Stimulated activated CD4-positive, alpha-beta T cell treated with anti-CD3 and anti-CD28 coated beads, Interleukin-4, amount 100 ng/mL, for 24 hours (primary cell): ENCODE data around the gene NEAT1.
A peak's percentile ranks its signal among the peaks of the same experiment; 100 is the strongest.

Source experiments
- DNase-seq: peaks from one replicate; pipeline ENCODE4 v3.0.0-alpha.2; 2020

NEAT1 gene

DNA sequence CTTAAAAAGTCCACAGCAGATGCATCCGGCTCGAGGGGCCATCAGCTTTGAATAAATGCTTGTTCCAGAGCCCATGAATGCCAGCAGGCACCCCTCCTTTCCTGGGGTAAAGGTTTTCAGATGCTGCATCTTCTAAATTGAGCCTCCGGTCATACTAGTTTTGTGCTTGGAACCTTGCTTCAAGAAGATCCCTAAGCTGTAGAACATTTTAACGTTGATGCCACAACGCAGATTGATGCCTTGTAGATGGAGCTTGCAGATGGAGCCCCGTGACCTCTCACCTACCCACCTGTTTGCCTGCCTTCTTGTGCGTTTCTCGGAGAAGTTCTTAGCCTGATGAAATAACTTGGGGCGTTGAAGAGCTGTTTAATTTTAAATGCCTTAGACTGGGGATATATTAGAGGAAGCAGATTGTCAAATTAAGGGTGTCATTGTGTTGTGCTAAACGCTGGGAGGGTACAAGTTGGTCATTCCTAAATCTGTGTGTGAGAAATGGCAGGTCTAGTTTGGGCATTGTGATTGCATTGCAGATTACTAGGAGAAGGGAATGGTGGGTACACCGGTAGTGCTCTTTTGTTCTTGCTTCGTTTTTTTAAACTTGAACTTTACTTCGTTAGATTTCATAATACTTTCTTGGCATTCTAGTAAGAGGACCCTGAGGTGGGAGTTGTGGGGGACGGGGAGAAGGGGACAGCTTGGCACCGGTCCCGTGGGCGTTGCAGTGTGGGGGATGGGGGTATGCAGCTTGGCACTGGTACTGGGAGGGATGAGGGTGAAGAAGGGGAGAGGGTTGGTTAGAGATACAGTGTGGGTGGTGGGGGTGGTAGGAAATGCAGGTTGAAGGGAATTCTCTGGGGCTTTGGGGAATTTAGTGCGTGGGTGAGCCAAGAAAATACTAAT lies 1.9 kb downstream of the NEAT1 start:
- DNase-seq, result peak; percentile 81

GRCh38 chr11:65425105-65425970 lies 2.7 kb downstream of the NEAT1 start:
- DNase-seq, result peak; percentile 90

GRCh38 chr11:65425971-65426838 lies 3.6 kb downstream of the NEAT1 start:
- peak; percentile 50 for DNase-seq

DNA sequence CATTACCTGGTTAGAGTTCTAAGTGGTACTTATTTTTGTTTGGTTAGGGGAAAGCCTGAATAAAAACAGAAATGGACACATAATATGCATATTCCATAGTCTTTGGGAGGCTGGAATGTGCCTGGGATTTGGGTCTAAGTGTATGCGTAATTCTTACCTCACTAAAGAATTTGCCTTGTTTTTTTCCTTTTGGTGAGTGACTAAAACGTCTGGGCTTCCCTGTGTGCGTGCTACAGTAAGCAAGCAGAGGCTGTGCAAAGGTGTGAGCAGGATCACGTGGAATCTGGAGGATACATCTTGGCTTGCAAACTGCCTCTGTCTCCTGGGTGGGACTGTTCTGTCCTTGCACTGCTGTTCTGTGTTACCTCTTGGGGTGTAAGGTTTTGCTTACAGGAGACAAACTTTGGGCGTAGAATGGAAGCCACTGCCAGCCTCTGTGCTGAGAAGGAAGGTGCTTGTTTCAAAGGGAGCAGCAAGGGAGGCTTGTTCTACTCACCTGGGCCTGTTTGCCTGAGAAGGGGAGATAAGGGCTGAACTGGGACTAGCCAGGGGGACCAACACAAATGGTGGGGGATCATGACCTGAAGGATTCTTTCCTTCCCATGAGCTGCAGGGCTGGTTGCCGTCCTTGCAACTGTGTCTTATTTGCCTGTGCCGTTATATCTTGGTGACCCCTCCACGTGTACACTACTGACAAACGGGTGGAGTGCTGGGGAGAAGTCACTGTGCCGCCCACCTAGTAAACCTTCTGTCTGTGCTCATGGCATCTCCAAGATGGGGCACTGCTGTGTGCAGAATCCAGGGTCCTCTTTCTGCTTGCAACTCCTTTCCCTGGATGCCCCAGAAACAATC lies 4.5 kb downstream of the NEAT1 start:
- DNase-seq, result peak; percentile 50

DNA sequence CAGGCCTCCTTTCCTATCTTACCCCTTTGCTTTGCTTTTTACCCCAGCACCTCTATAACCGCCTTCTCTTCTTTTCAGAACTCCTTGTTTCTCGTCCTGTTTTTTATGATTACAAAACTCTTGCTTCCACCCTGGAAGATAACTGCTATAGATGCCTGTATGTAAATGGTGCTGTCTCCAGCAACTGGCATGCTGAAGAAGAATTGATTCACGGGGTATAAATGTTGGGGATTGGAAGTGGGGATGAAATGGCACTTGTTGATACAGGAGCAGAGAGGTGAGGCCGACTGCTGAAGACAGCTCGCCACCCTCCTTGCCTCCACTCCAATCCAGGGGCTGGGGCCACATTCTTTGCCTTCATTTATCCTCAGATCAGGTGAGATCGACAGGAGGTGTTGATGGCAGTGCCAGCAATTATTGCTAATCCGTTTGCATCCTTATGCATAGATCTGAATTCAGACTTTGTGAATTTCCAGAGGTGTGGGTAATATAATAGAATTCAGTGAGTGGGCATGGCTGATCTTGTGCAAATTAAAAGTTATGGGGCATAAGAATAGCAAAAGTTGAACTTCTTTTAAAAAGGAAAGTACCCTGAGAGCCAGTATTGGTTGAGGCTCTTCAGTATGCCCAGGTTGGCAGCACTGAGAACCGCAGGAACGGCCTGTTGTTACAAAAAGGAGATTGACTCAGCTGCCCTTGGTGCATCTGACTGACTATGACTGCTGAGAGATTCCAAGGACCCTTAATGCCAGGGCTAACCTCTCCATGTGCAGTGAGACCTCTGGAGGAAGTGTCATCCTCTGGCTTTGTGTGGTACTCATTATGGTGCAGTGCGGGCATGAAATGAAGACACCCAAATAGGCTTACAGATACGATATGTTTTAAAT lies 5.3 kb downstream of the NEAT1 start:
- peak; percentile 57 for DNase-seq

- no peak for DNase-seq
These were observed 6.0 kb downstream of the NEAT1 start for GRCh38 chr11:65428578-65429067.

GRCh38 chr11:65429068-65429681 lies 6.6 kb downstream of the NEAT1 start:
- no peak for DNase-seq

- peak; percentile 46 for DNase-seq
These were observed 7.3 kb downstream of the NEAT1 start for GRCh38 chr11:65429724-65430405.

DNA sequence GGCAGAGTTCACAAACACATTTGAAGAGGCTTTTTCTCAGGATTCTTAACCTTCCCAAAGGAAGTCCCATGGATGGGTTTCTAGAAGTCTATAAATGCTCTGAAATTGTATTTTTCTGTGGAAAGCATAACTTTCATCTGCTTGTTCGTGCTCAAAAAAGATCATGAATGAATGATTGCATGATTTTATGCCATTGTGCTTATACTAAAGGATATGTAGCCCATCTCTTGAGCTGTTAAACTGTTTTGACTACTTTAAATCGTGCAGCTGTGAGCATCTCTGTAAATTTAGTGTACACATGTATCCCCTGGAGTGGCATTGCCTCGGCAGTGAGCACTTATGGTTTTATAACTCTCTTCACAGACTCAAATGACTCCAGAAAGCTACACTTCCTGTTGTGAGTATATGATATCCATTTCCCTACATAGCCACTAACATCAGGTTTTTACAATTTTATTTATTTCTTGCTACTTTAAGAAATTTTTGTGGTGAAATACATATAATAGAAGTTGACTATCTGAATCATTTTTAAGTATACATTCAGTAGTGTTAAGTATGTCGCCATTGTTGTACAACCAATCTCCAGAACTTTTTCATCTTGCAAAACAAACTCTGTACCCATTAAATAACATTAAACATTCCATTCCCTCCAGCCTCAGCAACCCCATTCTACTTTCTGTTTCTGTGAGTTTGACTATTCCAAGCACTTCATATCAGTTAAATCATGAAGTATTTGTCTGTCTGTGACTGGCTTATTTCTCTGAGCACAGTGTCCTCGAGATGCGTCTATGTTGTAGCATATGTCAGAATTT lies 8.0 kb downstream of the NEAT1 start:
- DNase-seq, result no peak

- DNase-seq, result no peak
These were observed 9.0 kb downstream of the NEAT1 start for GRCh38 chr11:65431451-65432099.

GRCh38 chr11:65432100-65432650 lies 9.6 kb downstream of the NEAT1 start:
- no peak for DNase-seq

- DNase-seq, result no peak
These were observed 10.3 kb downstream of the NEAT1 start for GRCh38 chr11:65432686-65433582.

GRCh38 chr11:65433657-65434056 lies 11.1 kb downstream of the NEAT1 start:
- DNase-seq, result no peak

- DNase-seq, result no peak
These were observed 11.6 kb downstream of the NEAT1 start for GRCh38 chr11:65434057-65434666.

- DNase-seq, result no peak
These were observed 12.2 kb downstream of the NEAT1 start for GRCh38 chr11:65434667-65435410.
